ENCODE measurements around the gene UBXN10.

DNA sequence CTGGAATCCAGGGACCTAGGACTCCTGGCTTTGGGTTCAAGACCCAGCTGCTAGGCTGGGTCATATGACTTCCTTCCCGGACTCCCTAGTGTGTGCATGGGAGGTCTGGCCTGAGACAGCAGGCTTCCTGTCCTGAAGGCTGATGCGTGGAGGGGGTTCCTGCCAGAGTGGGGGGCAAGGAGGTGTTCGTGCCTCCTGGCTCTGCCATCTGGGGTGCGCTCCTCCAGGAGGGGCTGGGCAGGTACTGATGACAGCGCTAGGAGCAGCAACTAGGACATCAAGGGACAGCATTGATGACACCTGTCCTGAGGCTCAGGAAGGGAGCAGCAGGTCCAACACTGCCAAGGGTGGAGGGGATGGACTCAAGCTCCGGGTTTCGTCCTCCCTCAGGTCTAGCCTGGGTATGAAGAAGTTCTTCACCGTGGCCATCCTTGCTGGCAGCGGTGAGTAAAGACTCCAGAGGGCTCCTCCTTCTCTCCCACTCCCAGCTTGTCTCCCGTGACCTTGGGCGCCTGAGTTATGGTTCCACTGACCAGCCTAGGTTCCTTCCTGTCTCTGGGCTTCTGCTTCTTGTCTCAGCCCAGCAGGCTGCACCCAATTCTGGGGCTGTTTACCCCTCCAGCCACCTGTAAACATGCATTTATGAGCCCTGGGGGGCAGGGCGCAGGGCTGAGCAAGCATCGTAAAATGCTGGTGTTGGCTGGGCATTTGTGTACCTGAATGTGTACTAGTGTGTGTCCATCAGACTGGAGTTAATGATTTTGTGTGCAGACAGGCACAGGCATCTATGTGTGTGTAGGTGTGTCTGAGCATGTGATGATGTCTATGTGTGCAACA lies 45.9 kb upstream of the UBXN10 start:
- TF ChIP-seq, protein P1, sequence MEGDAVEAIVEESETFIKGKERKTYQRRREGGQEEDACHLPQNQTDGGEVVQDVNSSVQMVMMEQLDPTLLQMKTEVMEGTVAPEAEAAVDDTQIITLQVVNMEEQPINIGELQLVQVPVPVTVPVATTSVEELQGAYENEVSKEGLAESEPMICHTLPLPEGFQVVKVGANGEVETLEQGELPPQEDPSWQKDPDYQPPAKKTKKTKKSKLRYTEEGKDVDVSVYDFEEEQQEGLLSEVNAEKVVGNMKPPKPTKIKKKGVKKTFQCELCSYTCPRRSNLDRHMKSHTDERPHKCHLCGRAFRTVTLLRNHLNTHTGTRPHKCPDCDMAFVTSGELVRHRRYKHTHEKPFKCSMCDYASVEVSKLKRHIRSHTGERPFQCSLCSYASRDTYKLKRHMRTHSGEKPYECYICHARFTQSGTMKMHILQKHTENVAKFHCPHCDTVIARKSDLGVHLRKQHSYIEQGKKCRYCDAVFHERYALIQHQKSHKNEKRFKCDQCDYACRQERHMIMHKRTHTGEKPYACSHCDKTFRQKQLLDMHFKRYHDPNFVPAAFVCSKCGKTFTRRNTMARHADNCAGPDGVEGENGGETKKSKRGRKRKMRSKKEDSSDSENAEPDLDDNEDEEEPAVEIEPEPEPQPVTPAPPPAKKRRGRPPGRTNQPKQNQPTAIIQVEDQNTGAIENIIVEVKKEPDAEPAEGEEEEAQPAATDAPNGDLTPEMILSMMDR (IDR thresholded peaks at IDR 0.05) = no peak
- TF ChIP-seq EP300 (IDR thresholded peaks at IDR 0.05) = no peak
